ENCODE measurements around the gene ARFGEF3.

ARFGEF3 gene

DNA sequence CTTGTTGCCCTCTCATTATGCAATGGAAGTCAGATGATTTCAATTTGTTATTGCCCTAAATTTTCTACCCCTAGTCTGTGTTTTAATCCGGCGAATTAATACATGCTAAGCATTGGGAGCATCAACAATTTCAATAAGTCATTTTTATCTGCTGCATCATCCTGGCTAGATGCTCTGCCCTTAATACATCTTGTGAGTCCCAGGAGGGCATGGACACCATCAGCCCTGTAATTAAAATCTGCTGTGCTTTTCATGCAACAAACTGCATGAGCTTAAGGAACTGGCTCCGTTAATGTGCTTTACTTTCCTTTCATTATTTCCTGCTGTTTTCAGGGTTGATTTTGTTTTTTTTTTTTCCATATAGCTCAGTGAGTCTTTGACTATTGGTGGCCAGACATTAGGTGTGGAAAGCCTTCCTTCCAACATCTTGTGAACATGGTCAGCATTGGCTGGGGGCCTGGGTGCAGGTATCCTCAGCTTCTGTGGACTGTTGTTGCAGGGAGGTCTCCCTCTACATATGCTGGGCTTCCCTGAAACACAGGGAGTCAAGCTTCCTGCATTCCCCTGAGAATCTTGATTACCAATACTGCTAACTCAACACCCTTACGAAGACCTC, 65.1 kb downstream of the ARFGEF3 start:
- Histone ChIP-seq H3K27me3 (ENCODE audit: insufficient read depth, low read depth, severe bottlenecking) (no peaks in the 10 kb centered on the region), H3K4me3 (ENCODE audit: low read depth, low read length) (no peak overlapping the region), H3K36me3 (no peaks in the 10 kb centered on the region), H3K9me3 (ENCODE audit: severe bottlenecking) (no peaks in the 10 kb centered on the region), H3K27ac (no peak overlapping the region)
- TF ChIP-seq, protein P1, sequence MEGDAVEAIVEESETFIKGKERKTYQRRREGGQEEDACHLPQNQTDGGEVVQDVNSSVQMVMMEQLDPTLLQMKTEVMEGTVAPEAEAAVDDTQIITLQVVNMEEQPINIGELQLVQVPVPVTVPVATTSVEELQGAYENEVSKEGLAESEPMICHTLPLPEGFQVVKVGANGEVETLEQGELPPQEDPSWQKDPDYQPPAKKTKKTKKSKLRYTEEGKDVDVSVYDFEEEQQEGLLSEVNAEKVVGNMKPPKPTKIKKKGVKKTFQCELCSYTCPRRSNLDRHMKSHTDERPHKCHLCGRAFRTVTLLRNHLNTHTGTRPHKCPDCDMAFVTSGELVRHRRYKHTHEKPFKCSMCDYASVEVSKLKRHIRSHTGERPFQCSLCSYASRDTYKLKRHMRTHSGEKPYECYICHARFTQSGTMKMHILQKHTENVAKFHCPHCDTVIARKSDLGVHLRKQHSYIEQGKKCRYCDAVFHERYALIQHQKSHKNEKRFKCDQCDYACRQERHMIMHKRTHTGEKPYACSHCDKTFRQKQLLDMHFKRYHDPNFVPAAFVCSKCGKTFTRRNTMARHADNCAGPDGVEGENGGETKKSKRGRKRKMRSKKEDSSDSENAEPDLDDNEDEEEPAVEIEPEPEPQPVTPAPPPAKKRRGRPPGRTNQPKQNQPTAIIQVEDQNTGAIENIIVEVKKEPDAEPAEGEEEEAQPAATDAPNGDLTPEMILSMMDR (IDR thresholded peaks at IDR 0.05; ENCODE audit: low read depth, low read length) = no peak
- no peak for DNase-seq

DNA sequence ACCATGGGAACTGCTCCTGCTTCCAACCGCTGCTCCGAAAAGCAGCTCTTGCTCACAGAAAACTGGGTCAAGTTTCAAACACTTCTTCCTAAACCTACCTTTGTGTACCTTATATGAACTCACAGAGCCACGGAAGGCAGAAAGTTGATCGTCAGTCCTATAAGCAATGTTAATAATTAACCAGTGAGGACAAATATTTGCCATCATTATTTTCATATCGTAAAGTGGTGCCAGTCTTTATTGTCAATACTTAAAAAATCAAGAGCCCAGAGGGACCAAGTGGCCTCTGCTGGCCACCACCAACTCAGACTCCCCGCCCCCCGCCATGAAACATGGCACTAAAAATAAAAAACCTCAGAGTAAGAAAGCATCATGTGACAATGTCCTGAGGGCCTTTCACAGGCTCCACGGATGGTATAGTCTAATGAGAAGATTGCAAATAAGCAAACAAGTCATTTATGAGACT, 65.6 kb downstream of the ARFGEF3 start:
- Histone ChIP-seq H3K27ac (no peak overlapping the region), H3K27me3 (ENCODE audit: insufficient read depth, low read depth, severe bottlenecking) (no peaks in the 10 kb centered on the region), H3K36me3 (no peaks in the 10 kb centered on the region), H3K9me3 (ENCODE audit: severe bottlenecking) (no peaks in the 10 kb centered on the region), H3K4me3 (ENCODE audit: low read depth, low read length) (no peak overlapping the region)
- no peak for DNase-seq
- TF ChIP-seq, protein P1 (IDR thresholded peaks at IDR 0.05; ENCODE audit: low read depth, low read length) = no peak

DNA sequence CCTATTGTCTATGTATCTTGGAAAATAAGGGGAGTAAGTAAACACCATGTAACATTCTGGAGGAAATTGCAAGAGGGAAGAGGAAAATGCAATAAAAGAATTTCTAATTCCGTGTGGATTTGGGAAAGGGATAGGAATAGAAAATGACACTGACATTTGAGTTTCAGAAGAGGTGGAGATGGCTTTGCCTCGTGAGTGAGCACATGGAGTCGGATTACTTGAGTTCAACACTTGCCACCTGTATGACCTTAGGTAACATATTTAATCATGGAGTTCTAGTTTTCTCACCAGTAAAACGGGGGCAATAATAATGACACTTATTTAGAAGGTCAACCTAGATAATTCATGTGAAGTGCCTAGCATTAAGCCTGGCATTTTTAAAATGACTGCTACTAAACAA, 67.3 kb downstream of the ARFGEF3 start:
- no peak for DNase-seq
- Histone ChIP-seq H3K27me3 (ENCODE audit: insufficient read depth, low read depth, severe bottlenecking) (no peaks in the 10 kb centered on the region), H3K36me3 (no peaks in the 10 kb centered on the region; the same call in 1 of the 2 replicates), H3K9me3 (ENCODE audit: severe bottlenecking) (no peaks in the 10 kb centered on the region), H3K4me3 (ENCODE audit: low read depth, low read length) (no peak overlapping the region), H3K27ac (no peak overlapping the region)
- TF ChIP-seq, protein P1 (IDR thresholded peaks at IDR 0.05; ENCODE audit: low read depth, low read length) = no peak

DNA sequence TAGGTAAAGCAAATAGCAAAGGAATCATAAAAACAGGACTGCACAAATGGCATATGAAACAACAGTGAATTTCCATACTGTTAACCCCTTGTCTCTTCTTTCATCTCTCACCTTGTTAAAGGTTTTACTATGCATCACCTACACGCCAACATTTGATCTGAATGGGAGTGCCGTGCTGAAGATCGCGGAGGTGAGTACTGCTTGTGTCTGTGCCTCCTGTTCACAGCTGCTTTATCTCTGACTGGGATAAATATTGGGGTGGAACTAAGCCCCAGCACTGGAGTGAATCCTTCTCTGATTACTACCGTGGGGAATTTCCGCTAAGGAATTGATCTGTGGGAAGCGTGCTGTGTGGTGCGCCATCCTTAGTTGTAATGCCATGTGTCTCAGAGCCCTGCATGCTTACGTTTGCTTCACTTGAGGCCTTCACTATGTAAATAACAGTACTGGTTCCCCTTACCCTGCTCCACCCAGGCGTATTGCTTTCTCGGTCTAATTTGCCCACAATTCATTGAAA, 68.0 kb downstream of the ARFGEF3 start:
- Histone ChIP-seq H3K27ac (no peak overlapping the region), H3K27me3 (ENCODE audit: insufficient read depth, low read depth, severe bottlenecking) (no peaks in the 10 kb centered on the region), H3K36me3 (no peaks in the 10 kb centered on the region; the same call in 1 of the 2 replicates), H3K4me3 (ENCODE audit: low read depth, low read length) (no peak overlapping the region), H3K9me3 (ENCODE audit: severe bottlenecking) (no peaks in the 10 kb centered on the region)
- DNase-seq = no peak
- TF ChIP-seq, protein P1 (IDR thresholded peaks at IDR 0.05; ENCODE audit: low read depth, low read length) = no peak

DNA sequence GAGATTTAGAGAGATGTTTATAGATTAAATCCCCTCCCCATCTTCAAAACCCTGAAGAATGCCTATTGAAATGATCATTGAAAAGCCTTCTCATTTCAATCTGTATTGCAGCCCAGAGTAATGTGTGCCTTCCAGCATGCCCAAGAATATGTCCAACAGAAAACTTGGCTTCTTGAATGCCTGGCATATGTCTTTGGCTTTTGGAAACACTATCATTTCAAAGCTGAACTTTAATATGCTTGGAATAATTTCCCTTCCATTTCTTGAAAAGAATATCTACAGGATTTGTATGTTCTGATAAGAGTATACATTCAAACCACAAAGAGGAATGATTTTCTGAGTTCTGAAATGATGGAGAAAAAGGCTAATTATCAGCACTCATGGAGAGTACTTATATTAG, 68.5 kb downstream of the ARFGEF3 start:
- no peak overlapping the region for H3K27ac ChIP-seq
- no peaks in the 10 kb centered on the region; the same call in 1 of the 2 replicates for H3K36me3 ChIP-seq
- H3K27me3 ChIP-seq (ENCODE audit: insufficient read depth, low read depth, severe bottlenecking) = no peaks in the 10 kb centered on the region
- H3K9me3 ChIP-seq (ENCODE audit: severe bottlenecking) = no peaks in the 10 kb centered on the region
- H3K4me3 ChIP-seq (ENCODE audit: low read depth, low read length) = no peak overlapping the region
- TF ChIP-seq, protein P1 (IDR thresholded peaks at IDR 0.05; ENCODE audit: low read depth, low read length) = no peak
- no peak for DNase-seq
